H1 (cell line): Measurements from ENCODE around the gene TGFB1I1. TPM values are rescaled to one million over a fixed set of nuclear protein-coding genes. Genes with fewer than 3 reads are reported as not detected.

Source experiments
- CHD1 ChIP-seq: IDR thresholded peaks from 2 replicates; pipeline ENCODE4 v1.6.1; 2012; ENCODE audit warnings: low read depth, low read length, improper control_type of control experiment
- KDM1A ChIP-seq: fragments of 200-600, 300-600 bp; sonication (generic); IDR thresholded peaks from 2 replicates; pipeline ENCODE4 v1.7.1; 2016; ENCODE audit warnings: mild to moderate bottlenecking, low read length, borderline replicate concordance
- POU5F1 ChIP-seq: IDR thresholded peaks from 2 replicates; pipeline ENCODE4 v1.6.1; 2011; ENCODE audit warnings: low read depth, mild to moderate bottlenecking, low read length, moderate library complexity
- RNF2 ChIP-seq: fragments of 200-900, 300-1000 bp; sonication (generic); IDR thresholded peaks from 2 replicates; pipeline ENCODE4 v1.7.1; 2016; ENCODE audit warnings: borderline replicate concordance, low read depth, mild to moderate bottlenecking, antibody characterized with exemption, low read length; ENCODE audit not compliant: poor library complexity, severe bottlenecking; ENCODE audit errors: missing control alignments
- SIRT6 ChIP-seq: IDR thresholded peaks from one replicate; pipeline ENCODE4 v1.7.1; 2012; ENCODE audit warnings: low read length, inconsistent platforms
- SP4 ChIP-seq: IDR thresholded peaks from 2 replicates; pipeline ENCODE4 v1.6.1; 2012; ENCODE audit warnings: low read length, inconsistent platforms
- SUZ12 ChIP-seq: fragments of 200-600 bp; sonication (generic); IDR thresholded peaks from 2 replicates; pipeline ENCODE4 v1.6.1; 2012; ENCODE audit warnings: mild to moderate bottlenecking, inconsistent platforms, low read length, moderate library complexity, mixed read lengths
- polyA plus RNA-seq, 7 experiments: library from polyadenylated mRNA; depleted of rRNA in 3 of 7; stranded (reverse) in 5 of 7; unstranded in 2 of 7; fragments of >200 nt in 5 of 7; fragments of 200-250 nt in 2 of 7; gene quantifications; 1 replicate in 5 of 7; 2 replicates in 1 of 7; 4 replicates in 1 of 7; pipeline versions ENCODE4 v1.2.1 to v1.2.3, GENCODE V29; 2011 to 2013; ENCODE audit warnings: missing spikeins in 2 of 7, mixed read lengths in 2 of 7
- total RNA-seq: library from RNA; stranded (reverse); fragmentation: NEBNext Ultra II Directional; extraction: Animal tissue kit (Norgen Biotek cat#: 25700); gene quantifications from 2 replicates; pipeline ENCODE4 v1.2.1, GENCODE V29; 2021
- TF ChIP-seq, protein P1 (sequence below): fragments of 300-600 bp; sonication (generic); IDR thresholded peaks from 2 replicates; pipeline ENCODE4 v1.7.1; 2012; ENCODE audit warnings: low read length, moderate library complexity, mild to moderate bottlenecking, inconsistent platforms; ENCODE audit not compliant: insufficient replicate concordance

The TGFB1I1 gene
- total and polyA plus RNA-seq, 2 of the 8 experiments (the other 6 are each of a cell fraction or from before 2014, with no cell fraction given) = 5.6 to 5.8 TPM

- TF ChIP-seq, protein P1, sequence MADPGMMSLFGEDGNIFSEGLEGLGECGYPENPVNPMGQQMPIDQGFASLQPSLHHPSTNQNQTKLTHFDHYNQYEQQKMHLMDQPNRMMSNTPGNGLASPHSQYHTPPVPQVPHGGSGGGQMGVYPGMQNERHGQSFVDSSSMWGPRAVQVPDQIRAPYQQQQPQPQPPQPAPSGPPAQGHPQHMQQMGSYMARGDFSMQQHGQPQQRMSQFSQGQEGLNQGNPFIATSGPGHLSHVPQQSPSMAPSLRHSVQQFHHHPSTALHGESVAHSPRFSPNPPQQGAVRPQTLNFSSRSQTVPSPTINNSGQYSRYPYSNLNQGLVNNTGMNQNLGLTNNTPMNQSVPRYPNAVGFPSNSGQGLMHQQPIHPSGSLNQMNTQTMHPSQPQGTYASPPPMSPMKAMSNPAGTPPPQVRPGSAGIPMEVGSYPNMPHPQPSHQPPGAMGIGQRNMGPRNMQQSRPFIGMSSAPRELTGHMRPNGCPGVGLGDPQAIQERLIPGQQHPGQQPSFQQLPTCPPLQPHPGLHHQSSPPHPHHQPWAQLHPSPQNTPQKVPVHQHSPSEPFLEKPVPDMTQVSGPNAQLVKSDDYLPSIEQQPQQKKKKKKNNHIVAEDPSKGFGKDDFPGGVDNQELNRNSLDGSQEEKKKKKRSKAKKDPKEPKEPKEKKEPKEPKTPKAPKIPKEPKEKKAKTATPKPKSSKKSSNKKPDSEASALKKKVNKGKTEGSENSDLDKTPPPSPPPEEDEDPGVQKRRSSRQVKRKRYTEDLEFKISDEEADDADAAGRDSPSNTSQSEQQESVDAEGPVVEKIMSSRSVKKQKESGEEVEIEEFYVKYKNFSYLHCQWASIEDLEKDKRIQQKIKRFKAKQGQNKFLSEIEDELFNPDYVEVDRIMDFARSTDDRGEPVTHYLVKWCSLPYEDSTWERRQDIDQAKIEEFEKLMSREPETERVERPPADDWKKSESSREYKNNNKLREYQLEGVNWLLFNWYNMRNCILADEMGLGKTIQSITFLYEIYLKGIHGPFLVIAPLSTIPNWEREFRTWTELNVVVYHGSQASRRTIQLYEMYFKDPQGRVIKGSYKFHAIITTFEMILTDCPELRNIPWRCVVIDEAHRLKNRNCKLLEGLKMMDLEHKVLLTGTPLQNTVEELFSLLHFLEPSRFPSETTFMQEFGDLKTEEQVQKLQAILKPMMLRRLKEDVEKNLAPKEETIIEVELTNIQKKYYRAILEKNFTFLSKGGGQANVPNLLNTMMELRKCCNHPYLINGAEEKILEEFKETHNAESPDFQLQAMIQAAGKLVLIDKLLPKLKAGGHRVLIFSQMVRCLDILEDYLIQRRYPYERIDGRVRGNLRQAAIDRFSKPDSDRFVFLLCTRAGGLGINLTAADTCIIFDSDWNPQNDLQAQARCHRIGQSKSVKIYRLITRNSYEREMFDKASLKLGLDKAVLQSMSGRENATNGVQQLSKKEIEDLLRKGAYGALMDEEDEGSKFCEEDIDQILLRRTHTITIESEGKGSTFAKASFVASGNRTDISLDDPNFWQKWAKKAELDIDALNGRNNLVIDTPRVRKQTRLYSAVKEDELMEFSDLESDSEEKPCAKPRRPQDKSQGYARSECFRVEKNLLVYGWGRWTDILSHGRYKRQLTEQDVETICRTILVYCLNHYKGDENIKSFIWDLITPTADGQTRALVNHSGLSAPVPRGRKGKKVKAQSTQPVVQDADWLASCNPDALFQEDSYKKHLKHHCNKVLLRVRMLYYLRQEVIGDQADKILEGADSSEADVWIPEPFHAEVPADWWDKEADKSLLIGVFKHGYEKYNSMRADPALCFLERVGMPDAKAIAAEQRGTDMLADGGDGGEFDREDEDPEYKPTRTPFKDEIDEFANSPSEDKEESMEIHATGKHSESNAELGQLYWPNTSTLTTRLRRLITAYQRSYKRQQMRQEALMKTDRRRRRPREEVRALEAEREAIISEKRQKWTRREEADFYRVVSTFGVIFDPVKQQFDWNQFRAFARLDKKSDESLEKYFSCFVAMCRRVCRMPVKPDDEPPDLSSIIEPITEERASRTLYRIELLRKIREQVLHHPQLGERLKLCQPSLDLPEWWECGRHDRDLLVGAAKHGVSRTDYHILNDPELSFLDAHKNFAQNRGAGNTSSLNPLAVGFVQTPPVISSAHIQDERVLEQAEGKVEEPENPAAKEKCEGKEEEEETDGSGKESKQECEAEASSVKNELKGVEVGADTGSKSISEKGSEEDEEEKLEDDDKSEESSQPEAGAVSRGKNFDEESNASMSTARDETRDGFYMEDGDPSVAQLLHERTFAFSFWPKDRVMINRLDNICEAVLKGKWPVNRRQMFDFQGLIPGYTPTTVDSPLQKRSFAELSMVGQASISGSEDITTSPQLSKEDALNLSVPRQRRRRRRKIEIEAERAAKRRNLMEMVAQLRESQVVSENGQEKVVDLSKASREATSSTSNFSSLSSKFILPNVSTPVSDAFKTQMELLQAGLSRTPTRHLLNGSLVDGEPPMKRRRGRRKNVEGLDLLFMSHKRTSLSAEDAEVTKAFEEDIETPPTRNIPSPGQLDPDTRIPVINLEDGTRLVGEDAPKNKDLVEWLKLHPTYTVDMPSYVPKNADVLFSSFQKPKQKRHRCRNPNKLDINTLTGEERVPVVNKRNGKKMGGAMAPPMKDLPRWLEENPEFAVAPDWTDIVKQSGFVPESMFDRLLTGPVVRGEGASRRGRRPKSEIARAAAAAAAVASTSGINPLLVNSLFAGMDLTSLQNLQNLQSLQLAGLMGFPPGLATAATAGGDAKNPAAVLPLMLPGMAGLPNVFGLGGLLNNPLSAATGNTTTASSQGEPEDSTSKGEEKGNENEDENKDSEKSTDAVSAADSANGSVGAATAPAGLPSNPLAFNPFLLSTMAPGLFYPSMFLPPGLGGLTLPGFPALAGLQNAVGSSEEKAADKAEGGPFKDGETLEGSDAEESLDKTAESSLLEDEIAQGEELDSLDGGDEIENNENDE = no peak
- no peak for TF ChIP-seq RNF2
- TF ChIP-seq SP4 = no peak
- TF ChIP-seq SUZ12 = 0 out of 2 replicates have a peak, but pooled peaks have one; percentile 39
- TF ChIP-seq CHD1 = no peak
- TF ChIP-seq KDM1A = no peak
- no peak for TF ChIP-seq POU5F1
- TF ChIP-seq SIRT6 = no peak
- TF ChIP-seq, all 59 proteins: peak for 9
Measured at GRCh38 chr16:31487720-31488467, 15.9 kb downstream of the TGFB1I1 start (continued).
